Measurements from ENCODE around the gene MYBBP1A. TPM values are rescaled to one million over a fixed set of nuclear protein-coding genes. Genes with fewer than 3 reads are reported as not detected.
A peak's percentile ranks its signal among the peaks of the same experiment; 100 is the strongest.

MYBBP1A gene
- total and polyA plus RNA-seq, 3 experiments from 2014 or later: 34.1 to 157 (median 148) TPM

GRCh38 chr17:4573669-4574068 is 18.5 kb upstream of the MYBBP1A start:
- Histone ChIP-seq H3K27ac (ENCODE audit: low read depth, low read length) (no peak overlapping the region), H3K36me3 (ENCODE audit: insufficient read depth, low read length) (no peaks in the 10 kb centered on the region), H3K4me3 (ENCODE audit: low read length) (no peak overlapping the region), H3K4me1 (ENCODE audit: insufficient read depth, low read length) (no peaks in the 10 kb centered on the region), H3K9me3 (ENCODE audit: low read length) (no peaks in the 10 kb centered on the region), H3K27me3 (ENCODE audit: insufficient read depth, low read length, poor library complexity, severe bottlenecking) (no peaks in the 10 kb centered on the region)
- ChIA-PET CTCF (interaction anchor here (1.3 to 1.7 kb wide), 2 partner anchors 21 to 30 kb away, joined by 4 to 5 read pairs; no protein-coding TSS in a partner anchor), POLR2A (no interaction called here)
- Mint-ChIP-seq H3K27me3 (peaks cover 0 to 5% of the 10 kb centered on the region in 2 donors), H3K36me3 (no peaks in the 10 kb centered on the region), H3K4me3 (no peak overlapping the region), H3K9me3 (no peaks in the 10 kb centered on the region), H3K4me1 (peaks cover 3 to 12% (median 10%) of the 10 kb centered on the region in 3 donors), H3K27ac (peak overlapping the region in 4 of 8 donors; percentile 9 to 42 (median 21))
- DNase-seq: peak in 2 of 5 donors; percentile 8 to 71

- Histone ChIP-seq H3K4me3 (ENCODE audit: low read length) (no peak overlapping the region), H3K4me1 (ENCODE audit: insufficient read depth, low read length) (no peaks in the 10 kb centered on the region), H3K27me3 (ENCODE audit: insufficient read depth, low read length, poor library complexity, severe bottlenecking) (no peaks in the 10 kb centered on the region), H3K36me3 (ENCODE audit: insufficient read depth, low read length) (no peaks in the 10 kb centered on the region), H3K9me3 (ENCODE audit: low read length) (no peaks in the 10 kb centered on the region), H3K27ac (ENCODE audit: low read depth, low read length) (no peak overlapping the region)
- POLR2A ChIA-PET: no interaction called here
- peak overlapping the region in 2 of 8 donors; percentile 26 to 42 for H3K27ac Mint-ChIP-seq
- H3K36me3 Mint-ChIP-seq: no peaks in the 10 kb centered on the region
- H3K4me1 Mint-ChIP-seq: peaks cover 3 to 12% (median 10%) of the 10 kb centered on the region in 3 donors
- no peaks in the 10 kb centered on the region for H3K9me3 Mint-ChIP-seq
- no peak overlapping the region for H3K4me3 Mint-ChIP-seq
- H3K27me3 Mint-ChIP-seq: peaks cover 0 to 5% of the 10 kb centered on the region in 2 donors
- no peak for DNase-seq
- CTCF ChIA-PET: interaction anchor here (1.3 kb wide), 1 partner anchor 22 kb away, joined by 5 read pairs; no protein-coding TSS in a partner anchor
Observed at GRCh38 chr17:4573115-4573514, 17.9 kb upstream of the MYBBP1A start.

GRCh38 chr17:4572131-4572530 is 16.9 kb upstream of the MYBBP1A start:
- Mint-ChIP-seq H3K4me1 (peaks cover 3 to 12% (median 10%) of the 10 kb centered on the region in 3 donors), H3K27ac (peak overlapping the region in 1 of 8 donors; percentile 47), H3K4me3 (no peak overlapping the region), H3K9me3 (no peaks in the 10 kb centered on the region), H3K27me3 (peaks cover 0 to 5% of the 10 kb centered on the region in 2 donors), H3K36me3 (no peaks in the 10 kb centered on the region)
- Histone ChIP-seq H3K27ac (ENCODE audit: low read depth, low read length) (no peak overlapping the region), H3K9me3 (ENCODE audit: low read length) (no peaks in the 10 kb centered on the region), H3K4me3 (ENCODE audit: low read length) (no peak overlapping the region), H3K27me3 (ENCODE audit: insufficient read depth, low read length, poor library complexity, severe bottlenecking) (no peaks in the 10 kb centered on the region), H3K4me1 (ENCODE audit: insufficient read depth, low read length) (no peaks in the 10 kb centered on the region), H3K36me3 (ENCODE audit: insufficient read depth, low read length) (no peaks in the 10 kb centered on the region)
- ChIA-PET CTCF (no interaction called here), POLR2A (no interaction called here)
- DNase-seq: no peak

GRCh38 chr17:4569591-4569990 is 14.4 kb upstream of the MYBBP1A start:
- Mint-ChIP-seq H3K4me3 (no peak overlapping the region), H3K9me3 (no peaks in the 10 kb centered on the region), H3K36me3 (no peaks in the 10 kb centered on the region), H3K4me1 (peaks cover 9 to 20% (median 17%) of the 10 kb centered on the region in 3 donors), H3K27me3 (peaks cover 3 to 5% of the 10 kb centered on the region in 2 donors), H3K27ac (no peak overlapping the region)
- H3K36me3 ChIP-seq (ENCODE audit: insufficient read depth, low read length): no peaks in the 10 kb centered on the region
- ChIA-PET POLR2A (no interaction called here), CTCF (interaction anchor here (1.5 kb wide), 1 partner anchor 8 kb away, joined by 4 read pairs; no protein-coding TSS in a partner anchor)
- H3K27ac ChIP-seq (ENCODE audit: low read depth, low read length): no peak overlapping the region
- DNase-seq: no peak
- H3K27me3 ChIP-seq (ENCODE audit: insufficient read depth, low read length, poor library complexity, severe bottlenecking): no peaks in the 10 kb centered on the region
- peaks cover 5% of the 10 kb centered on the region for H3K4me1 ChIP-seq (ENCODE audit: insufficient read depth, low read length)
- H3K9me3 ChIP-seq (ENCODE audit: low read length): no peaks in the 10 kb centered on the region
- H3K4me3 ChIP-seq (ENCODE audit: low read length): no peak overlapping the region

GRCh38 chr17:4566785-4567184 is 11.6 kb upstream of the MYBBP1A start:
- no peak overlapping the region for H3K27ac ChIP-seq (ENCODE audit: low read depth, low read length)
- ChIA-PET CTCF (interaction anchor here (0.6 to 3.6 kb wide), 31 partner anchors 10 to 402 kb away, joined by 3 to 20 read pairs (median 4); partner anchors contain the start of genes CHRNE, MYBBP1A and SPNS2), POLR2A (interaction anchor here (1.5 kb wide), 1 partner anchor 11 kb away, joined by 4 read pairs; no protein-coding TSS in a partner anchor)
- DNase-seq: no peak
- H3K4me1 Mint-ChIP-seq: peaks cover 14 to 25% (median 24%) of the 10 kb centered on the region in 3 donors
- no peak overlapping the region for H3K27ac Mint-ChIP-seq
- H3K36me3 Mint-ChIP-seq: no peaks in the 10 kb centered on the region
- no peak overlapping the region for H3K4me3 ChIP-seq (ENCODE audit: low read length)
- no peaks in the 10 kb centered on the region for H3K36me3 ChIP-seq (ENCODE audit: insufficient read depth, low read length)
- H3K4me1 ChIP-seq (ENCODE audit: insufficient read depth, low read length): peaks cover 17% of the 10 kb centered on the region
- no peak overlapping the region for H3K4me3 Mint-ChIP-seq
- no peaks in the 10 kb centered on the region for H3K9me3 ChIP-seq (ENCODE audit: low read length)
- no peaks in the 10 kb centered on the region for H3K27me3 ChIP-seq (ENCODE audit: insufficient read depth, low read length, poor library complexity, severe bottlenecking)
- H3K27me3 Mint-ChIP-seq: peaks cover 3 to 5% of the 10 kb centered on the region in 2 donors
- no peaks in the 10 kb centered on the region for H3K9me3 Mint-ChIP-seq

- H3K36me3 Mint-ChIP-seq: no peaks in the 10 kb centered on the region
- H3K4me3 ChIP-seq (ENCODE audit: low read length): no peak overlapping the region
Observed at GRCh38 chr17:4565209-4566141, 10.3 kb upstream of the MYBBP1A start.

GRCh38 chr17:4562015-4562969 is 7.1 kb upstream of the MYBBP1A start:
- H3K4me3 Mint-ChIP-seq: peak overlapping the region in 5 of 7 donors; percentile 5 to 65 (median 53)

More at GRCh38 chr17:4565209-4566141, 10.3 kb upstream of the MYBBP1A start:
- peaks cover 3 to 5% of the 10 kb centered on the region in 2 donors for H3K27me3 Mint-ChIP-seq
- H3K27ac Mint-ChIP-seq: peak overlapping the region in 3 of 8 donors; percentile 23 to 90 (median 26)
- H3K9me3 Mint-ChIP-seq: no peaks in the 10 kb centered on the region
- DNase-seq: peak; percentile 21 to 66 (median 39)
- H3K4me1 ChIP-seq (ENCODE audit: insufficient read depth, low read length): peaks cover 17% of the 10 kb centered on the region
- ChIA-PET POLR2A (interaction anchor here (0.7 kb wide), 1 partner anchor 67 kb away, joined by 4 read pairs; the partner anchor contains the start of gene SPNS2), CTCF (interaction anchor here (0.9 to 3.6 kb wide), 15 partner anchors 8 to 318 kb away, joined by 3 to 20 read pairs (median 6); partner anchors contain the start of gene MYBBP1A)
- peaks cover 14 to 28% (median 25%) of the 10 kb centered on the region in 3 donors for H3K4me1 Mint-ChIP-seq
- H3K27ac ChIP-seq (ENCODE audit: low read depth, low read length): no peak overlapping the region
- no peaks in the 10 kb centered on the region for H3K9me3 ChIP-seq (ENCODE audit: low read length)
- H3K36me3 ChIP-seq (ENCODE audit: insufficient read depth, low read length): no peaks in the 10 kb centered on the region
- peak overlapping the region in 6 of 7 donors; percentile 41 to 76 (median 61) for H3K4me3 Mint-ChIP-seq
- H3K27me3 ChIP-seq (ENCODE audit: insufficient read depth, low read length, poor library complexity, severe bottlenecking): no peaks in the 10 kb centered on the region

More at GRCh38 chr17:4562015-4562969, 7.1 kb upstream of the MYBBP1A start:
- Mint-ChIP-seq H3K27me3 (peaks cover 0 to 3% of the 10 kb centered on the region in 2 donors), H3K4me1 (peaks cover 14 to 28% (median 25%) of the 10 kb centered on the region in 3 donors), H3K36me3 (no peaks in the 10 kb centered on the region), H3K27ac (peak overlapping the region; percentile 14 to 91 (median 54)), H3K9me3 (no peaks in the 10 kb centered on the region)
- Histone ChIP-seq H3K4me1 (ENCODE audit: insufficient read depth, low read length) (peaks cover 17% of the 10 kb centered on the region), H3K36me3 (ENCODE audit: insufficient read depth, low read length) (no peaks in the 10 kb centered on the region), H3K27ac (ENCODE audit: low read depth, low read length) (no peak overlapping the region), H3K9me3 (ENCODE audit: low read length) (no peaks in the 10 kb centered on the region), H3K4me3 (ENCODE audit: low read length) (no peak overlapping the region), H3K27me3 (ENCODE audit: insufficient read depth, low read length, poor library complexity, severe bottlenecking) (no peaks in the 10 kb centered on the region)
- DNase-seq: no peak
- ChIA-PET CTCF (interaction anchor here (1.3 to 1.6 kb wide), 3 partner anchors 8 to 227 kb away, joined by 3 to 4 read pairs (median 4); partner anchors contain the start of gene SPNS3), POLR2A (interaction anchor here (0.6 kb wide), 1 partner anchor 115 kb away, joined by 4 read pairs; no protein-coding TSS in a partner anchor)

Measured in CD8-positive, alpha-beta memory T cell (primary cell).